Chondrocyte (in vitro differentiated cells): ENCODE measurements around the gene WNT10A. TPM values are rescaled to one million over a fixed set of nuclear protein-coding genes. Genes with fewer than 3 reads are reported as not detected.
A peak's percentile ranks its signal among the peaks of the same experiment; 100 is the strongest.

Experiments used
- DNase-seq: peaks from one replicate; pipeline ENCODE4 v3.0.0; 2021; ENCODE audit warnings: mixed read lengths, low spot score
- H3K27ac Mint-ChIP-seq: one replicate; pipeline ENCODE4 v1.8.0; 2021; ENCODE audit warnings: mild to moderate bottlenecking, moderate library complexity, mixed read lengths; ENCODE audit not compliant: unreplicated experiment
- H3K27me3 Mint-ChIP-seq: 2 replicates; pipeline ENCODE4 v1.8.0; 2021; ENCODE audit warnings: low read depth, mixed read lengths
- H3K36me3 Mint-ChIP-seq: 2 replicates; pipeline ENCODE4 v1.8.0; 2021; ENCODE audit warnings: low read depth, mixed read lengths
- H3K4me1 Mint-ChIP-seq: 2 replicates; pipeline ENCODE4 v1.8.0; 2021; ENCODE audit warnings: low read depth, mild to moderate bottlenecking, mixed read lengths
- H3K4me3 Mint-ChIP-seq: one replicate; pipeline ENCODE4 v1.8.0; 2021; ENCODE audit warnings: mild to moderate bottlenecking, moderate library complexity, mixed read lengths; ENCODE audit not compliant: unreplicated experiment
- H3K9me3 Mint-ChIP-seq: 2 replicates; pipeline ENCODE4 v1.8.0; 2021; ENCODE audit warnings: low read depth, mixed read lengths
- total RNA-seq: library from RNA; stranded (reverse); gene quantifications from 3 replicates; pipeline ENCODE4 v1.2.1, GENCODE V29; 2021
- TF ChIP-seq, protein P1 (sequence below): fragments of 200-600 bp; sonication (generic); IDR thresholded peaks from 2 replicates; pipeline ENCODE4 v1.5.0; 2021; ENCODE audit warnings: antibody characterized with exemption, mild to moderate bottlenecking, moderate library complexity

The WNT10A gene
- total RNA-seq, 1 donor from 2014 or later = not detected

DNA sequence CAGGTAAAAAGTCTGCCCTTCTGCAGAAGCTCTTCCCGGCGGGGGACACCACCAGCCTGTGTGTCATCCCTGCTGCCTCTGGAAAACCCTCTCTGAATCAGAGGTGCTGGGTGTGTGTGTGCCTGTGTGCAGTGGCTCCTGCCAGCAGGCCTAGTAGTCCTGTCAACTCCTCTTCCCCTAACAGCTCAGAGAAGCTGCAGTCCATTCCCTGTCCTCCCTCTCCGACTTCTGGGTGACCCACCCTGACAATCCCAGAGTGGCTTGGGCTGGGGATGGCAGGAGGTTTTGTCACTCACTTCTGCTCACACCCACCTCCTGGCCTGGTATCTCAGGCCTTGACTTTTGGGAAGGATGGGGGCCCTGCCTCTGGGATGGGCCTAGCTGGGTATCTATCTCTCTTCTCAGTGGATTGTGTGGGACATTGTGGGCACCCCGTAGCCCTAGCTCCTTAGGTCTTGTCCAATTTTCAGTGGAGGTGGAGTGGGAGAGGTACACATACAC, 2.3 kb downstream of the WNT10A start:
- Mint-ChIP-seq H3K27me3 (peaks cover 65% of the 10 kb centered on the region), H3K9me3 (no peaks in the 10 kb centered on the region), H3K4me3 (no peak overlapping the region), H3K36me3 (peaks cover 4% of the 10 kb centered on the region), H3K4me1 (peaks cover 5% of the 10 kb centered on the region), H3K27ac (no peak overlapping the region)
- DNase-seq = peak; percentile 38
- TF ChIP-seq, protein P1, sequence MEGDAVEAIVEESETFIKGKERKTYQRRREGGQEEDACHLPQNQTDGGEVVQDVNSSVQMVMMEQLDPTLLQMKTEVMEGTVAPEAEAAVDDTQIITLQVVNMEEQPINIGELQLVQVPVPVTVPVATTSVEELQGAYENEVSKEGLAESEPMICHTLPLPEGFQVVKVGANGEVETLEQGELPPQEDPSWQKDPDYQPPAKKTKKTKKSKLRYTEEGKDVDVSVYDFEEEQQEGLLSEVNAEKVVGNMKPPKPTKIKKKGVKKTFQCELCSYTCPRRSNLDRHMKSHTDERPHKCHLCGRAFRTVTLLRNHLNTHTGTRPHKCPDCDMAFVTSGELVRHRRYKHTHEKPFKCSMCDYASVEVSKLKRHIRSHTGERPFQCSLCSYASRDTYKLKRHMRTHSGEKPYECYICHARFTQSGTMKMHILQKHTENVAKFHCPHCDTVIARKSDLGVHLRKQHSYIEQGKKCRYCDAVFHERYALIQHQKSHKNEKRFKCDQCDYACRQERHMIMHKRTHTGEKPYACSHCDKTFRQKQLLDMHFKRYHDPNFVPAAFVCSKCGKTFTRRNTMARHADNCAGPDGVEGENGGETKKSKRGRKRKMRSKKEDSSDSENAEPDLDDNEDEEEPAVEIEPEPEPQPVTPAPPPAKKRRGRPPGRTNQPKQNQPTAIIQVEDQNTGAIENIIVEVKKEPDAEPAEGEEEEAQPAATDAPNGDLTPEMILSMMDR = no peak

DNA sequence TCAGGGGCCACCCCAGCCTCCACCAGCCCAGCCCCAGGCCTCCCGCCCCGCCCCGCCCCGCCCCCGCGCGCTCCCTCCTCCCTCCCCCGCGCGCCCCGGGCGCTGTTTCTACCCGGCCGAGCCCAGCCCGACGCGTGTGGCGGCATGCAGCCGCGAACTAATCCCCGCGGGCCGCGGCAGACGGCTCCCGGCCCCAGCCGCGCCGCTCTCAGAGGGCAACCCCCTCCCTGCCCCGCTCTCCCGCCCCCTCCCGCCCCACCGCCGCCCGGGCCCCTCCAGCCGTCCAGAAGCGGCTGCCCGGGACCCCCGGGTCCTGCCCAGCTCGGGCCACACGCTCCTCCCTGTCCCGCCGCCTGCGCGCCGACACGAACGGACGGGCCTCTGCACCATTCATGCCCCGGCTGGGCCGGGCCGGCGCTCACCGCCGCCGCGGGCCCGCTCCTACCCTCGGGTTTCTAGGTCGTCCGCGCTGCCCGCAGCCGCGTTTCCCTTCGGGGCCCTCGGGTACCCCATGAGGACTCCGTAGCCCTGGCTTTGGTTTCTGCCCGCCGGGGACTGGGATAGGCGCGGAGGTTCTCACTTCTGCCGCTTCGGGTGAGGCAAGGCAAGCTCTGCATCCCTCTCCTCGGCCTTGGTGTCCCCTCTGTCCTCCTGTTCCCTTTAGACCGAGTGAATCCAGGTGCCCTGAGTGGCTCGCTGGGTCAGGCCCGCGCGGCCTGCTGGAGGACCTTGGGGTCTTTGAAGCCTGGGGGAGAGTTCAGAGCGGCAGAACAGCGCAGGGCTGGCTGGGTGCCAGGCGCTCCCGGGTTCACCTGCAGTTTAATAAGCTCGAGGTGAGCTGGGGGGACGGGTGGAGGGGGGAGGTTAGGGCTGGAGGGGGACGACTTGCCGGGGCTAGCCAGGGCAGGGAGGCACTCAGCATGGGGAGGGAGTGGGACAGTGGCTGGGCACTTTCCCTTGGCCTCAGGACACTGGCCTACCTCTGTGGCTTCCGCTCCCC, 3.1 kb downstream of the WNT10A start:
- TF ChIP-seq, protein P1 = no peak
- peaks cover 4% of the 10 kb centered on the region for H3K36me3 Mint-ChIP-seq
- H3K4me3 Mint-ChIP-seq = peak overlapping the region; percentile 41
- peaks cover 5% of the 10 kb centered on the region for H3K4me1 Mint-ChIP-seq
- no peak overlapping the region for H3K27ac Mint-ChIP-seq
- H3K27me3 Mint-ChIP-seq = peaks cover 60% of the 10 kb centered on the region
- H3K9me3 Mint-ChIP-seq = no peaks in the 10 kb centered on the region
- peak; percentile 73 for DNase-seq

DNA sequence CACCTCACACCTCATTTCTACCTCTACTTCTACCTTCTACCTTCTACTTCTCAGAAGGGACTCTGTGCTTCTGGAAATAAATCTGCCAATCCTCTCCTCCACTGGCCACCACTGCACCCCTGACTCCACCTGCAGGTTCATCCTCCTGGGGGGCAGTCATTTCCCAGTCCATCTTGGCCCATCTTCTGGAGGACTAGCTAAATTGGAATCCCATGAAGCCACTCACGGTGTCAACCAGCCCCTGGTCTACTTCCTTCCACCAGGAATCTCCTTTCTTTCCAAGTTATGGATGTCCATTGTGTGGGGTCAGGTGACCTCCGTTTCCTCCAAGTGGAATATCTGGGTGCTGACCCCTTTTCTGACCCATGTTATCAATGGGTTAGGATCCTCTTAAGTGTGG, 3.9 kb downstream of the WNT10A start:
- Mint-ChIP-seq H3K27me3 (peaks cover 56% of the 10 kb centered on the region), H3K4me1 (peaks cover 5% of the 10 kb centered on the region), H3K36me3 (peaks cover 4% of the 10 kb centered on the region), H3K4me3 (no peak overlapping the region), H3K27ac (no peak overlapping the region), H3K9me3 (no peaks in the 10 kb centered on the region)
- TF ChIP-seq, protein P1 = no peak
- DNase-seq = peak; percentile 43

DNA sequence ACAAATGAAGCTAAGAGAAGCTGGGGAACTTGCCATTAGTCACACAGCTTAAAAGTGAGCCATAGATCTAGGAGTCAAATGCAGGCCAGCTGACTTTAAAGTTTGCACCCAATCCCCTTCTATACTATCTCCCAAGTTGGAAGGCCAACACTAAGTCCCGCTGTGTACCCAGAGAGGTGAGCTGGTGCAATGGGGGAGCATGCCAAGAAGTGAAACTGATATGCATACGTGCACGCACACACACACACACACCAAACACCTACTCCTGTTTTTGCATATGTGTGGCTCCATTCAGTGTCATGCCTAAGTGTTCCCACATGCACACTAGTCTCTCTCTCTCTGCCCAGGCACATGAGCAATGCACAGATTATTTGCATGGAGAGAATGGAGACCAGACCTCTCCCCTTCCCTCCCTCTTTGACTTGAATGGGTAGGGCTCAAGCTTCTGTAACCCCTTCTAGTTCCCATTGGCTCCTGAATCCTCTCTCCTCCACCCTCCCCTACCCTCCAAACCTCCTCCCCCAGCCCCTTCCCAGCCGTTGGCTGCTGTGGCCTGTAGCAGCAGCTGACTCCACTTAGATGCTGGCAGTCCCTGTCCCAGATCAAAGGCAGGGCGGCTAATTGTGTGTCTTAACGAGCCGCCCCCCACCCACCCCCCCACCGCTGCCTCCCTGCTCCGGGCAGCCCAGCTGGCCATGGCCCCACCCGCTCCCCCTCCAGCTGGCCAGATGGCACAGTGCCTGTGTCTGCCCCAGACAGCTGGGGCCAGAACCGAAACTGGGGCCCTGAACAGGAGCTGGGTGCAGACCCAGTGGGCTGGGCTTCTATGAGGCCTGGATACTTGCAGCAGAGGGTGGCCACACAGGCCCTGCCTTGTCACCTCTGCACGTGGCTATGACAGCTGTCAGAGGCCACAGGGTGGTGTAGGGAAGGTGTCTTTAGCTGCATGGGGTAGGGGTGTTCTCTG, 5.6 kb downstream of the WNT10A start:
- TF ChIP-seq, protein P1 = no peak
- Mint-ChIP-seq H3K27ac (no peak overlapping the region), H3K9me3 (no peaks in the 10 kb centered on the region), H3K27me3 (peaks cover 48% of the 10 kb centered on the region), H3K4me1 (no peaks in the 10 kb centered on the region), H3K4me3 (no peak overlapping the region), H3K36me3 (peaks cover 4% of the 10 kb centered on the region)
- DNase-seq = peak; percentile 73

DNA sequence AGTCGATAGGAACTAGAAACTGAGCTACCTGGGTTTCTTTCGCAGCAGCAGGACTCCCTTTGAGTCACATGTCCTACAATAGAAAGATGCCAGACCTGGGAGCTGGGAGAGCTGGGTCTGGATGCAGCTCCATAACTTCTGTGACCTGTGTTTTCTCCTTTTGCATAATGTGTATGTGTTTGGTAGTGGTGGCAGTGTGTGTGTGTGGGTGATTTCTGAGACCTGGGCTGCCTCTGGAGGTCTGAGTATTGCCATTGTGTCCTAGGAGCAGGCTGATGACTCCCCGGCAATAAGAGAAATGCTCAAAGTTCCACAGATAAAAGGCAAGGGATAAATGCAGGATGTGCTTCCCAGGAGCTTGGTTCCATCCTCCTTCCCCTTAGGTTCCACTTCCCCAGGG, 6.4 kb downstream of the WNT10A start:
- H3K36me3 Mint-ChIP-seq = peaks cover 4% of the 10 kb centered on the region
- no peak overlapping the region for H3K4me3 Mint-ChIP-seq
- TF ChIP-seq, protein P1 = no peak
- no peaks in the 10 kb centered on the region for H3K4me1 Mint-ChIP-seq
- no peak overlapping the region for H3K27ac Mint-ChIP-seq
- DNase-seq = no peak
- H3K27me3 Mint-ChIP-seq = peaks cover 44% of the 10 kb centered on the region
- H3K9me3 Mint-ChIP-seq = no peaks in the 10 kb centered on the region
